ENCODE results near the gene PAX8.

PAX8 gene

DNA sequence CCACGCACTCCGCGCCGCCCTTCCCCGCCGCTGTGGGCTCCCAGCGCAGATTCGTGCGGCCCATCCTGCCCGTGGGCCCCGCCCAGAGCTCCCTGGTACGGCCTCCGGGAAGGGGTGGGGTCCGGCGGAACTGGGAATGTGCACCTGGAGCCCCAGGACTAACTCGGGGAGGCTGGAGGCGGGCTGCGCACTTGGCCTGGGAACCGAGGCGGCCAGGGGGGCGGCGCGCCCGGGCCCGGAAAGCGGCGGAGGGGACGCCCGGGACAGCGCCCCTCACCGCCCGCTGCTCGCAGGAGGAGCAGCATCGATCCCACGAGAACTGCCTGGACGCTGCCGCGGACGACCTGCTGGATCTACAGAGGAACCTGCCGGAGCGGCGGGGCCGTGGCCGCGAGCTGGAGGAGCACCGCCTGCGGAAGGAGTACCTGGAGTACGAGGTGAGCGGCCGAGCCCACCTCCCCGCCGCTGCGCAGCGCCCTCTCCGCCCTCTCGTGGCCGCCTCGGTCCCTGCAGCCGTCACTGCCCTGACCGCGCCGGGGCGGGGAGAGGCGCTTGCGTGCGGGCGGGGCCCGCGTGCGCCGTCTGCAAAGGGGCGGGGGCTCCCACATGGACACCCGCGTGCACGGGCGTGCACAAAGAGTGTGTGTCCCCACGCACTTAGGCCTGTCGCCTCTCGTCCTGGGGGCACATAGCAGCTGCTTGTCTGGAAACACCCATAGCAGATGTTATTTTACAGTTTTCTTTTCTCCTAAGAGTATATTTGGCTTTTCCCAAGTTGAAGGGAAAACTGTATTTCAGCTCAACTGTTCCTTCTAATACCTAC is 79.7 kb downstream of the PAX8 start (continued):
- TF ChIP-seq, protein P1, sequence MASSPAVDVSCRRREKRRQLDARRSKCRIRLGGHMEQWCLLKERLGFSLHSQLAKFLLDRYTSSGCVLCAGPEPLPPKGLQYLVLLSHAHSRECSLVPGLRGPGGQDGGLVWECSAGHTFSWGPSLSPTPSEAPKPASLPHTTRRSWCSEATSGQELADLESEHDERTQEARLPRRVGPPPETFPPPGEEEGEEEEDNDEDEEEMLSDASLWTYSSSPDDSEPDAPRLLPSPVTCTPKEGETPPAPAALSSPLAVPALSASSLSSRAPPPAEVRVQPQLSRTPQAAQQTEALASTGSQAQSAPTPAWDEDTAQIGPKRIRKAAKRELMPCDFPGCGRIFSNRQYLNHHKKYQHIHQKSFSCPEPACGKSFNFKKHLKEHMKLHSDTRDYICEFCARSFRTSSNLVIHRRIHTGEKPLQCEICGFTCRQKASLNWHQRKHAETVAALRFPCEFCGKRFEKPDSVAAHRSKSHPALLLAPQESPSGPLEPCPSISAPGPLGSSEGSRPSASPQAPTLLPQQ (tag by site-specific recombination; IDR thresholded peaks at IDR 0.05): 0 out of 2 replicates have a peak, but pooled peaks have one; percentile 53
- no peak for TF ChIP-seq ZNF423 (tag by site-specific recombination; IDR thresholded peaks at IDR 0.05)
- no peak for TF ChIP-seq PRDM1 (tag by site-specific recombination; IDR thresholded peaks at IDR 0.05)
- TF ChIP-seq, protein P2, sequence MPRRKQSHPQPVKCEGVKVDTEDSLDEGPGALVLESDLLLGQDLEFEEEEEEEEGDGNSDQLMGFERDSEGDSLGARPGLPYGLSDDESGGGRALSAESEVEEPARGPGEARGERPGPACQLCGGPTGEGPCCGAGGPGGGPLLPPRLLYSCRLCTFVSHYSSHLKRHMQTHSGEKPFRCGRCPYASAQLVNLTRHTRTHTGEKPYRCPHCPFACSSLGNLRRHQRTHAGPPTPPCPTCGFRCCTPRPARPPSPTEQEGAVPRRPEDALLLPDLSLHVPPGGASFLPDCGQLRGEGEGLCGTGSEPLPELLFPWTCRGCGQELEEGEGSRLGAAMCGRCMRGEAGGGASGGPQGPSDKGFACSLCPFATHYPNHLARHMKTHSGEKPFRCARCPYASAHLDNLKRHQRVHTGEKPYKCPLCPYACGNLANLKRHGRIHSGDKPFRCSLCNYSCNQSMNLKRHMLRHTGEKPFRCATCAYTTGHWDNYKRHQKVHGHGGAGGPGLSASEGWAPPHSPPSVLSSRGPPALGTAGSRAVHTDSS (tag by site-specific recombination; IDR thresholded peaks at IDR 0.05): no peak
- TF ChIP-seq TCF7L2 (IDR thresholded peaks at IDR 0.05; ENCODE audit: borderline replicate concordance, low read depth, low read length): no peak
- TF ChIP-seq, protein P3, sequence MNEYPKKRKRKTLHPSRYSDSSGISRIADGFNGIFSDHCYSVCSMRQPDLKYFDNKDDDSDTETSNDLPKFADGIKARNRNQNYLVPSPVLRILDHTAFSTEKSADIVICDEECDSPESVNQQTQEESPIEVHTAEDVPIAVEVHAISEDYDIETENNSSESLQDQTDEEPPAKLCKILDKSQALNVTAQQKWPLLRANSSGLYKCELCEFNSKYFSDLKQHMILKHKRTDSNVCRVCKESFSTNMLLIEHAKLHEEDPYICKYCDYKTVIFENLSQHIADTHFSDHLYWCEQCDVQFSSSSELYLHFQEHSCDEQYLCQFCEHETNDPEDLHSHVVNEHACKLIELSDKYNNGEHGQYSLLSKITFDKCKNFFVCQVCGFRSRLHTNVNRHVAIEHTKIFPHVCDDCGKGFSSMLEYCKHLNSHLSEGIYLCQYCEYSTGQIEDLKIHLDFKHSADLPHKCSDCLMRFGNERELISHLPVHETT (tag by site-specific recombination; IDR thresholded peaks at IDR 0.05): no peak
- TF ChIP-seq ZNF654 (tag by site-specific recombination; IDR thresholded peaks at IDR 0.05; ENCODE audit: low read depth): no peak
- TF ChIP-seq ZNF600 (tag by site-specific recombination; IDR thresholded peaks at IDR 0.05): peak; percentile 27; the same call in 1 of the 2 replicates
- TF ChIP-seq, protein P4, sequence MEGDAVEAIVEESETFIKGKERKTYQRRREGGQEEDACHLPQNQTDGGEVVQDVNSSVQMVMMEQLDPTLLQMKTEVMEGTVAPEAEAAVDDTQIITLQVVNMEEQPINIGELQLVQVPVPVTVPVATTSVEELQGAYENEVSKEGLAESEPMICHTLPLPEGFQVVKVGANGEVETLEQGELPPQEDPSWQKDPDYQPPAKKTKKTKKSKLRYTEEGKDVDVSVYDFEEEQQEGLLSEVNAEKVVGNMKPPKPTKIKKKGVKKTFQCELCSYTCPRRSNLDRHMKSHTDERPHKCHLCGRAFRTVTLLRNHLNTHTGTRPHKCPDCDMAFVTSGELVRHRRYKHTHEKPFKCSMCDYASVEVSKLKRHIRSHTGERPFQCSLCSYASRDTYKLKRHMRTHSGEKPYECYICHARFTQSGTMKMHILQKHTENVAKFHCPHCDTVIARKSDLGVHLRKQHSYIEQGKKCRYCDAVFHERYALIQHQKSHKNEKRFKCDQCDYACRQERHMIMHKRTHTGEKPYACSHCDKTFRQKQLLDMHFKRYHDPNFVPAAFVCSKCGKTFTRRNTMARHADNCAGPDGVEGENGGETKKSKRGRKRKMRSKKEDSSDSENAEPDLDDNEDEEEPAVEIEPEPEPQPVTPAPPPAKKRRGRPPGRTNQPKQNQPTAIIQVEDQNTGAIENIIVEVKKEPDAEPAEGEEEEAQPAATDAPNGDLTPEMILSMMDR (tag by site-specific recombination; IDR thresholded peaks at IDR 0.05): peak; percentile 99
- TF ChIP-seq, protein P5, sequence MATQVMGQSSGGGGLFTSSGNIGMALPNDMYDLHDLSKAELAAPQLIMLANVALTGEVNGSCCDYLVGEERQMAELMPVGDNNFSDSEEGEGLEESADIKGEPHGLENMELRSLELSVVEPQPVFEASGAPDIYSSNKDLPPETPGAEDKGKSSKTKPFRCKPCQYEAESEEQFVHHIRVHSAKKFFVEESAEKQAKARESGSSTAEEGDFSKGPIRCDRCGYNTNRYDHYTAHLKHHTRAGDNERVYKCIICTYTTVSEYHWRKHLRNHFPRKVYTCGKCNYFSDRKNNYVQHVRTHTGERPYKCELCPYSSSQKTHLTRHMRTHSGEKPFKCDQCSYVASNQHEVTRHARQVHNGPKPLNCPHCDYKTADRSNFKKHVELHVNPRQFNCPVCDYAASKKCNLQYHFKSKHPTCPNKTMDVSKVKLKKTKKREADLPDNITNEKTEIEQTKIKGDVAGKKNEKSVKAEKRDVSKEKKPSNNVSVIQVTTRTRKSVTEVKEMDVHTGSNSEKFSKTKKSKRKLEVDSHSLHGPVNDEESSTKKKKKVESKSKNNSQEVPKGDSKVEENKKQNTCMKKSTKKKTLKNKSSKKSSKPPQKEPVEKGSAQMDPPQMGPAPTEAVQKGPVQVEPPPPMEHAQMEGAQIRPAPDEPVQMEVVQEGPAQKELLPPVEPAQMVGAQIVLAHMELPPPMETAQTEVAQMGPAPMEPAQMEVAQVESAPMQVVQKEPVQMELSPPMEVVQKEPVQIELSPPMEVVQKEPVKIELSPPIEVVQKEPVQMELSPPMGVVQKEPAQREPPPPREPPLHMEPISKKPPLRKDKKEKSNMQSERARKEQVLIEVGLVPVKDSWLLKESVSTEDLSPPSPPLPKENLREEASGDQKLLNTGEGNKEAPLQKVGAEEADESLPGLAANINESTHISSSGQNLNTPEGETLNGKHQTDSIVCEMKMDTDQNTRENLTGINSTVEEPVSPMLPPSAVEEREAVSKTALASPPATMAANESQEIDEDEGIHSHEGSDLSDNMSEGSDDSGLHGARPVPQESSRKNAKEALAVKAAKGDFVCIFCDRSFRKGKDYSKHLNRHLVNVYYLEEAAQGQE (tag by site-specific recombination; IDR thresholded peaks at IDR 0.05): no peak
- TF ChIP-seq, protein P6, sequence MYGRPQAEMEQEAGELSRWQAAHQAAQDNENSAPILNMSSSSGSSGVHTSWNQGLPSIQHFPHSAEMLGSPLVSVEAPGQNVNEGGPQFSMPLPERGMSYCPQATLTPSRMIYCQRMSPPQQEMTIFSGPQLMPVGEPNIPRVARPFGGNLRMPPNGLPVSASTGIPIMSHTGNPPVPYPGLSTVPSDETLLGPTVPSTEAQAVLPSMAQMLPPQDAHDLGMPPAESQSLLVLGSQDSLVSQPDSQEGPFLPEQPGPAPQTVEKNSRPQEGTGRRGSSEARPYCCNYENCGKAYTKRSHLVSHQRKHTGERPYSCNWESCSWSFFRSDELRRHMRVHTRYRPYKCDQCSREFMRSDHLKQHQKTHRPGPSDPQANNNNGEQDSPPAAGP (tag by site-specific recombination; IDR thresholded peaks at IDR 0.05): no peak
- TF ChIP-seq ZNF23 (tag by site-specific recombination; IDR thresholded peaks at IDR 0.05; ENCODE audit: borderline replicate concordance): no peak
- no peak for TF ChIP-seq ZNF335 (tag by site-specific recombination; conservative IDR thresholded peaks at IDR 0.05)
- no peak for TF ChIP-seq ZNF157 (tag by site-specific recombination; IDR thresholded peaks at IDR 0.05)
- TF ChIP-seq, protein P7, sequence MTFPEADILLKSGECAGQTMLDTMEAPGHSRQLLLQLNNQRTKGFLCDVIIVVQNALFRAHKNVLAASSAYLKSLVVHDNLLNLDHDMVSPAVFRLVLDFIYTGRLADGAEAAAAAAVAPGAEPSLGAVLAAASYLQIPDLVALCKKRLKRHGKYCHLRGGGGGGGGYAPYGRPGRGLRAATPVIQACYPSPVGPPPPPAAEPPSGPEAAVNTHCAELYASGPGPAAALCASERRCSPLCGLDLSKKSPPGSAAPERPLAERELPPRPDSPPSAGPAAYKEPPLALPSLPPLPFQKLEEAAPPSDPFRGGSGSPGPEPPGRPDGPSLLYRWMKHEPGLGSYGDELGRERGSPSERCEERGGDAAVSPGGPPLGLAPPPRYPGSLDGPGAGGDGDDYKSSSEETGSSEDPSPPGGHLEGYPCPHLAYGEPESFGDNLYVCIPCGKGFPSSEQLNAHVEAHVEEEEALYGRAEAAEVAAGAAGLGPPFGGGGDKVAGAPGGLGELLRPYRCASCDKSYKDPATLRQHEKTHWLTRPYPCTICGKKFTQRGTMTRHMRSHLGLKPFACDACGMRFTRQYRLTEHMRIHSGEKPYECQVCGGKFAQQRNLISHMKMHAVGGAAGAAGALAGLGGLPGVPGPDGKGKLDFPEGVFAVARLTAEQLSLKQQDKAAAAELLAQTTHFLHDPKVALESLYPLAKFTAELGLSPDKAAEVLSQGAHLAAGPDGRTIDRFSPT (tag by site-specific recombination; IDR thresholded peaks at IDR 0.05): 0 out of 2 replicates have a peak, but pooled peaks have one; percentile 1
- no peak for TF ChIP-seq ZNF843 (tag by site-specific recombination; IDR thresholded peaks at IDR 0.05)
- TF ChIP-seq ZNF311 (tag by site-specific recombination; IDR thresholded peaks at IDR 0.05; ENCODE audit: borderline replicate concordance): no peak
- TF ChIP-seq, protein P8, sequence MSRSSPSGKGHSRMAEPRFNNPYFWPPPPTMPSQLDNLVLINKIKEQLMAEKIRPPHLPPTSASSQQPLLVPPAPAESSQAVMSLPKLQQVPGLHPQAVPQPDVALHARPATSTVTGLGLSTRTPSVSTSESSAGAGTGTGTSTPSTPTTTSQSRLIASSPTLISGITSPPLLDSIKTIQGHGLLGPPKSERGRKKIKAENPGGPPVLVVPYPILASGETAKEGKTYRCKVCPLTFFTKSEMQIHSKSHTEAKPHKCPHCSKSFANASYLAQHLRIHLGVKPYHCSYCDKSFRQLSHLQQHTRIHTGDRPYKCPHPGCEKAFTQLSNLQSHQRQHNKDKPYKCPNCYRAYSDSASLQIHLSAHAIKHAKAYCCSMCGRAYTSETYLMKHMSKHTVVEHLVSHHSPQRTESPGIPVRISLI (tag by site-specific recombination; IDR thresholded peaks at IDR 0.05): no peak
- TF ChIP-seq ZSCAN16 (tag by site-specific recombination; IDR thresholded peaks at IDR 0.05): 0 out of 2 replicates have a peak, but pooled peaks have one; percentile 24
- TF ChIP-seq ZNF660 (tag by site-specific recombination; IDR thresholded peaks at IDR 0.05): peak; percentile 67; the same call in 1 of the 2 replicates
- no peak for TF ChIP-seq ZNF324 (tag by site-specific recombination; IDR thresholded peaks at IDR 0.05)
- TF ChIP-seq ZNF664 (tag by site-specific recombination; IDR thresholded peaks at IDR 0.05): no peak
- TF ChIP-seq BCL11A (tag by site-specific recombination; IDR thresholded peaks at IDR 0.05; ENCODE audit: low read depth): no peak
- peak; percentile 99 for TF ChIP-seq ZNF2 (tag by site-specific recombination; IDR thresholded peaks at IDR 0.05)
- no peak for TF ChIP-seq ZFP3 (tag by site-specific recombination; IDR thresholded peaks at IDR 0.05; ENCODE audit: low read depth)
